ENCODE results near the gene GNPTAB. TPM values are rescaled to one million over a fixed set of nuclear protein-coding genes. Genes with fewer than 3 reads are reported as not detected.

Gene GNPTAB
- total RNA-seq, 4 donors from 2014 or later: 18.0 to 36.3 (median 32.5) TPM

DNA sequence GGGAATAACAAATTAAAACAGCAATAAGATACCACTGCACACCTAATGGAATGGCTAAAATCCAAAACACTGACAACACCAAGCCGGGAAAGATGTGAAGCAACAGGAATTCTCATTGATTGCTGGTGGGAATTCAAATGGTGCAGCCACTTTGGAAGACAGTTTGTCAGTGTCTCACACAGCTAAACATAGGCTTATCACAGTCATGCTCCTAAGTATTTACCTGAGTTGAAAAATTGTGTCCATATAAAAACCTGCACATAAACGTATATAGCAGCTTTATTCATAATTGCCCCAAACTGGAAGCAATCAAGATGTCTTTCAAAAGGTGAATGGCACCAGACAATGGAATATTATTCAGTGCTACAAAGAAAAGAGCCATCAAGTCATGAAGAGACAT is 21.6 kb downstream of the GNPTAB start:
- 73 to 80% methylated on average over 2 of the region's 2 CpGs for WGBS, 2 donors
- Histone ChIP-seq H3K27me3 (no peaks in the 10 kb centered on the region), H3K27ac (no peak overlapping the region), H3K4me3 (no peak overlapping the region), H3K4me1 (peaks cover 0 to 4% (median 0%) of the 10 kb centered on the region in 4 donors), H3K36me3 (no peaks in the 10 kb centered on the region), H3K9me3 (no peaks in the 10 kb centered on the region)
- DNase-seq (ENCODE audit: low spot score in 2 of 2): no peak
- TF ChIP-seq CTCF (IDR thresholded peaks at IDR 0.05): no peak

- H3K27me3 ChIP-seq: no peaks in the 10 kb centered on the region
- 84 to 85% methylated on average over 1 of the region's 1 CpG for WGBS, 2 donors
These were observed 24.5 kb downstream of the GNPTAB start for GRCh38 chr12:101806265-101806664.

GRCh38 chr12:101804409-101804808 is 26.4 kb downstream of the GNPTAB start:
- Histone ChIP-seq H3K27me3 (no peaks in the 10 kb centered on the region), H3K9me3 (no peaks in the 10 kb centered on the region), H3K36me3 (no peaks in the 10 kb centered on the region), H3K4me3 (no peak overlapping the region), H3K4me1 (no peaks in the 10 kb centered on the region), H3K27ac (no peak overlapping the region)
- TF ChIP-seq POLR2A (IDR thresholded peaks at IDR 0.05): no peak
- no peak for TF ChIP-seq EP300 (IDR thresholded peaks at IDR 0.05)
- no peak for TF ChIP-seq CTCF (IDR thresholded peaks at IDR 0.05)
- 83 to 90% methylated on average over 3 of the region's 3 CpGs for WGBS, 2 donors
- no peak for DNase-seq (ENCODE audit: low spot score in 2 of 2)

More at GRCh38 chr12:101806265-101806664, 24.5 kb downstream of the GNPTAB start:
- DNase-seq (ENCODE audit: low spot score in 2 of 2): no peak
- TF ChIP-seq CTCF (IDR thresholded peaks at IDR 0.05) (no peak), EP300 (IDR thresholded peaks at IDR 0.05) (no peak), POLR2A (IDR thresholded peaks at IDR 0.05) (no peak)
- Histone ChIP-seq H3K4me1 (peaks cover 0 to 4% (median 0%) of the 10 kb centered on the region in 4 donors), H3K9me3 (no peaks in the 10 kb centered on the region), H3K4me3 (no peak overlapping the region), H3K36me3 (no peaks in the 10 kb centered on the region), H3K27ac (no peak overlapping the region)

DNA sequence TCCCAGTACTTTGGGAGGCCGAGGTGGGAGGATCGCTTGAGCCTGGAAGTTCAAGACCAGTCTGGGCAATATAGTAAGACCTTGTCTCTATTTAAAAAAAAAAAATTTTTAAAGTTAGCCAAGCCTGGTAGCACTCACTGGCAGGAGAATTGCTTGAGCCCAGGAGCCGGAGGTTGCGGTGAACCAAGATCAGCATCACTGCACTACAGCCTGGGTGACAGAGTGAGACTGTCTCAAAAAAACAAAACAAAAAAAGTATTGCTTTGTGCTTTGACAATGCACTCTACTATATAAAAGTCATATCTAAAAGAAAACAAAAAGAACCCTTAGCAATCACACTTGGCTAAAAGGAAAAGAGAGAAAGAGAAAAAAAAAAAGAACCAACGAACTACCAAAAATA is 26.8 kb downstream of the GNPTAB start:
- TF ChIP-seq EP300 (IDR thresholded peaks at IDR 0.05) (no peak), CTCF (IDR thresholded peaks at IDR 0.05) (no peak), POLR2A (IDR thresholded peaks at IDR 0.05) (no peak)
- H3K4me1 ChIP-seq: no peaks in the 10 kb centered on the region
- H3K27ac ChIP-seq: no peak overlapping the region
- H3K27me3 ChIP-seq: no peaks in the 10 kb centered on the region
- H3K4me3 ChIP-seq: no peak overlapping the region
- DNase-seq (ENCODE audit: low spot score in 2 of 2): no peak
- H3K36me3 ChIP-seq: no peaks in the 10 kb centered on the region
- 86 to 88% methylated on average over 5 of the region's 5 CpGs for WGBS, 2 donors
- H3K9me3 ChIP-seq: no peaks in the 10 kb centered on the region

DNA sequence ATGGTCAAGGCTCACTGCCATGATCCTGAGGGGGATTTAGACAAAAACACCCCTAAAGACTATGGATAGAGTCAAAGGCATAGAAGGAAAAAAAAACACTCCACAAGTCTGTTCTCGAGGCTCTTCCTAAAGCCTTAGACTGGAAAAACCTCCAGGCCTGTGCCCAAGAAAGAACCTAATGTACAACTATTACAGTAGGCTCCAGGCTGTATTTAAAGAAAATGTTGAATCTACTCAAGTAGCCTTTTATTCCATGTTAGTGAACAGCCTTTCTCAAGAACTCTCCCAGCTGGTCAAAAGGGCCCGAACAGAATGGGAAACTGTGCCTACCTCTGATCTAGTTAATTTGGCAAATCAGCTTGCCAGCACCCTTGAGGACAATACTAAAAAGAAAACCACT is 28.3 kb downstream of the GNPTAB start:
- DNase-seq (ENCODE audit: low spot score in 2 of 2): no peak
- no peak overlapping the region for H3K27ac ChIP-seq
- H3K9me3 ChIP-seq: no peaks in the 10 kb centered on the region
- H3K4me3 ChIP-seq: no peak overlapping the region
- no peaks in the 10 kb centered on the region for H3K27me3 ChIP-seq
- WGBS, 2 donors: 65 to 89% methylated on average over 2 of the region's 2 CpGs
- no peaks in the 10 kb centered on the region for H3K36me3 ChIP-seq
- no peaks in the 10 kb centered on the region for H3K4me1 ChIP-seq
- TF ChIP-seq CTCF (IDR thresholded peaks at IDR 0.05): no peak
- TF ChIP-seq EP300 (IDR thresholded peaks at IDR 0.05): no peak
- TF ChIP-seq POLR2A (IDR thresholded peaks at IDR 0.05): no peak

All from tibial nerve (tissue), 4 donors.